Trophoblast cell (in vitro differentiated cells and primary cell): ENCODE results near the gene RAD23B.

ENCODE experiments used
- DNase-seq, 2 donors: peaks; one replicate each; pipeline ENCODE4 v3.0.0-alpha.2; 2016
- H2AFZ ChIP-seq: 2 replicates; pipeline ENCODE4 v1.6.1; 2013; ENCODE audit warnings: low read length, moderate library complexity, mild to moderate bottlenecking; ENCODE audit not compliant: insufficient read depth, poor library complexity
- H2AK5ac ChIP-seq: 2 replicates; pipeline ENCODE4 v1.6.1; 2013; ENCODE audit warnings: mild to moderate bottlenecking, low read length
- H2BK120ac ChIP-seq: 2 replicates; pipeline ENCODE4 v1.6.1; 2013; ENCODE audit warnings: low read length, mild to moderate bottlenecking, moderate library complexity; ENCODE audit not compliant: insufficient read depth, poor library complexity
- H2BK12ac ChIP-seq: 2 replicates; pipeline ENCODE4 v1.6.1; 2013; ENCODE audit warnings: mild to moderate bottlenecking, low read length, moderate library complexity
- H2BK5ac ChIP-seq: 2 replicates; pipeline ENCODE4 v1.6.1; 2013; ENCODE audit warnings: low read length, low read depth, moderate library complexity, mild to moderate bottlenecking; ENCODE audit not compliant: poor library complexity
- H3K14ac ChIP-seq: 2 replicates; pipeline ENCODE4 v1.6.1; 2013; ENCODE audit warnings: mild to moderate bottlenecking, low read length
- H3K18ac ChIP-seq: 2 replicates; pipeline ENCODE4 v1.6.1; 2013; ENCODE audit warnings: mild to moderate bottlenecking, low read length
- H3K23ac ChIP-seq: 2 replicates; pipeline ENCODE4 v1.6.1; 2013; ENCODE audit warnings: low read length
- H3K27ac ChIP-seq: 2 replicates; pipeline ENCODE4 v1.5.1; 2013; ENCODE audit warnings: low read depth, mild to moderate bottlenecking, inconsistent platforms, low read length, moderate library complexity
- H3K27me3 ChIP-seq: 2 replicates; pipeline ENCODE4 v1.6.1; 2013; ENCODE audit warnings: inconsistent platforms, mild to moderate bottlenecking, low read length, moderate library complexity; ENCODE audit not compliant: insufficient read depth
- H3K36me3 ChIP-seq, 2 experiments: 1 replicate in 1 of 2; 2 replicates in 1 of 2; pipeline ENCODE4 v1.6.1; 2013; ENCODE audit warnings: low read length in 2 of 2, mild to moderate bottlenecking in 2 of 2, moderate library complexity in 1 of 2; ENCODE audit not compliant: insufficient read depth in 2 of 2, control insufficient read depth in 1 of 2
- H3K4ac ChIP-seq: 2 replicates; pipeline ENCODE4 v1.6.1; 2013; ENCODE audit warnings: low read depth, mild to moderate bottlenecking, low read length, moderate library complexity
- H3K4me1 ChIP-seq, 2 experiments: 1 replicate in 1 of 2; 2 replicates in 1 of 2; pipeline ENCODE4 v1.6.1; 2013; ENCODE audit warnings: low read length in 2 of 2, mild to moderate bottlenecking in 2 of 2, moderate library complexity in 1 of 2; ENCODE audit not compliant: insufficient read depth in 2 of 2, control insufficient read depth in 1 of 2
- H3K4me2 ChIP-seq: 2 replicates; pipeline ENCODE4 v1.6.1; 2013; ENCODE audit warnings: inconsistent platforms, mild to moderate bottlenecking, low read length, moderate library complexity
- H3K4me3 ChIP-seq: 2 replicates; pipeline ENCODE4 v1.5.1; 2013; ENCODE audit warnings: mild to moderate bottlenecking, low read depth, low read length, inconsistent platforms
- H3K79me1 ChIP-seq: one replicate; pipeline ENCODE4 v1.6.1; 2013; ENCODE audit warnings: low read length
- H3K79me2 ChIP-seq: 2 replicates; pipeline ENCODE4 v1.6.1; 2013; ENCODE audit warnings: low read length, mild to moderate bottlenecking; ENCODE audit not compliant: control insufficient read depth, insufficient read depth, poor library complexity
- H3K9ac ChIP-seq: 2 replicates; pipeline ENCODE4 v1.6.1; 2013; ENCODE audit warnings: mild to moderate bottlenecking, low read length
- H3K9me3 ChIP-seq: 2 replicates; pipeline ENCODE4 v1.6.1; 2013; ENCODE audit warnings: low read depth, mild to moderate bottlenecking, control low read depth, inconsistent platforms, low read length; ENCODE audit not compliant: insufficient read depth
- H4K12ac ChIP-seq: 2 replicates; pipeline ENCODE4 v1.6.1; 2013; ENCODE audit warnings: low read depth, mild to moderate bottlenecking, low read length, moderate library complexity
- H4K8ac ChIP-seq: 2 replicates; pipeline ENCODE4 v1.6.1; 2013; ENCODE audit warnings: low read depth, mild to moderate bottlenecking, low read length, moderate library complexity
- H4K91ac ChIP-seq: one replicate; pipeline ENCODE4 v1.6.1; 2013; ENCODE audit warnings: low read depth, mild to moderate bottlenecking, low read length, moderate library complexity
- WGBS: extraction: QIAGEN DNeasy Blood & Tissue Kit; methylation state at CpG from one replicate; pipeline ENCODE4 v1.1.7; 2013; ENCODE audit warnings: missing lambda C conversion rate; ENCODE audit not compliant: insufficient read length, insufficient coverage; ENCODE audit errors: extremely low coverage; 5-methylcytosine and 5-hydroxymethylcytosine counted together

Gene RAD23B

DNA sequence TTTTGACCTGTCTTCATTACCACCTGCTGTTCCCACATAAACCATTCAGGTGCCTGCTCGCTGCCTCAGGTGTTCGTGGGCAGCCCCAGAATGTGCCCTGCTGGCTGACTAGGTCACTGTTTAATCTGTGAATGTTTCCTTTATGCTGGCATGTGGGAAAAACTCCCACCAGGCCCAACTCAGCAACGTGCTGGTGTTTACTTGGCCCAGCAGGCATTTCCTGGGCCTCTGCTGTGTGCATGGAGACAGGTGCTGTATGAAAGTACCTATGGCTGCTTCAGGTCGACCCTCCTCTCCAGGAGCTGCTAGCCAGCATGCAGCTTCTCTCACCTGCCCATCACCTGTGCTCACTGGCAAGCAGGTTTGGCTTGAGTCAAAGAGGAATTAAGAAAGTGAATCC lies 65.8 kb downstream of the RAD23B start:
- no peak overlapping the region for H4K91ac ChIP-seq
- no peak overlapping the region for H2AK5ac ChIP-seq
- H3K4me1 ChIP-seq, result peaks cover 0 to 10% of the 10 kb centered on the region in 2 experiments
- no peak overlapping the region for H3K18ac ChIP-seq
- no peak overlapping the region for H2BK120ac ChIP-seq
- H2BK12ac ChIP-seq, result no peak overlapping the region
- peaks cover 0 to 2% of the 10 kb centered on the region in 2 experiments for H3K36me3 ChIP-seq
- H3K4me2 ChIP-seq, result no peak overlapping the region
- H2AFZ ChIP-seq, result no peak overlapping the region
- no peaks in the 10 kb centered on the region for H3K79me2 ChIP-seq
- H3K4ac ChIP-seq, result no peak overlapping the region
- H3K4me3 ChIP-seq, result no peak overlapping the region
- no peak overlapping the region for H4K8ac ChIP-seq
- no peak for DNase-seq
- no peaks in the 10 kb centered on the region for H3K79me1 ChIP-seq
- H4K12ac ChIP-seq, result no peak overlapping the region
- no peak overlapping the region for H3K23ac ChIP-seq
- WGBS, result no CpG with 5 or more reads among the region's 4 CpGs
- H3K27ac ChIP-seq, result no peak overlapping the region
- no peaks in the 10 kb centered on the region for H3K27me3 ChIP-seq
- no peak overlapping the region for H3K9ac ChIP-seq
- no peak overlapping the region for H3K14ac ChIP-seq
- H2BK5ac ChIP-seq, result no peak overlapping the region
- H3K9me3 ChIP-seq, result no peaks in the 10 kb centered on the region

GRCh38 chr9:107350443-107350842 lies 67.4 kb downstream of the RAD23B start:
- Histone ChIP-seq H2BK12ac (no peak overlapping the region), H2BK120ac (no peak overlapping the region), H3K4me2 (no peak overlapping the region), H3K4me3 (no peak overlapping the region), H4K91ac (no peak overlapping the region), H3K9me3 (no peaks in the 10 kb centered on the region), H3K23ac (no peak overlapping the region), H3K14ac (no peak overlapping the region), H2BK5ac (no peak overlapping the region), H3K79me2 (no peaks in the 10 kb centered on the region), H2AFZ (no peak overlapping the region), H4K12ac (no peak overlapping the region), H4K8ac (no peak overlapping the region), H3K9ac (no peak overlapping the region), H3K27ac (no peak overlapping the region), H3K4me1 (peaks cover 0 to 7% of the 10 kb centered on the region in 2 experiments), H3K27me3 (no peaks in the 10 kb centered on the region), H3K36me3 (no peaks in the 10 kb centered on the region), H3K4ac (no peak overlapping the region), H3K18ac (no peak overlapping the region), H3K79me1 (no peaks in the 10 kb centered on the region), H2AK5ac (no peak overlapping the region)
- no peak for DNase-seq

- Histone ChIP-seq H3K79me1 (no peaks in the 10 kb centered on the region), H3K27me3 (no peaks in the 10 kb centered on the region), H3K9me3 (no peaks in the 10 kb centered on the region), H2AFZ (no peak overlapping the region), H3K36me3 (no peaks in the 10 kb centered on the region), H4K91ac (no peak overlapping the region), H4K8ac (no peak overlapping the region), H3K4me1 (peaks cover 0 to 6% of the 10 kb centered on the region in 2 experiments), H3K4me3 (no peak overlapping the region), H3K14ac (no peak overlapping the region), H4K12ac (no peak overlapping the region), H3K4me2 (peak overlapping the region; percentile 22), H3K27ac (peak overlapping the region; percentile 52), H3K23ac (no peak overlapping the region), H3K18ac (no peak overlapping the region), H2AK5ac (no peak overlapping the region), H3K79me2 (no peaks in the 10 kb centered on the region), H2BK5ac (no peak overlapping the region), H3K4ac (no peak overlapping the region), H2BK120ac (no peak overlapping the region), H3K9ac (no peak overlapping the region), H2BK12ac (peak overlapping the region; percentile 47)
- DNase-seq, result peak in 1 of 2 donors; percentile 20
- no CpG with 5 or more reads among the region's 6 CpGs for WGBS
Observed at GRCh38 chr9:107351382-107352045, 68.4 kb downstream of the RAD23B start.

- Histone ChIP-seq H3K14ac (no peak overlapping the region), H3K79me2 (no peaks in the 10 kb centered on the region), H3K4me1 (peaks cover 22 to 31% of the 10 kb centered on the region in 2 experiments), H3K18ac (no peak overlapping the region), H2AFZ (no peak overlapping the region), H3K36me3 (no peaks in the 10 kb centered on the region), H3K27me3 (no peaks in the 10 kb centered on the region), H4K12ac (no peak overlapping the region), H4K91ac (no peak overlapping the region), H3K79me1 (peaks cover 12% of the 10 kb centered on the region), H2BK120ac (no peak overlapping the region), H4K8ac (no peak overlapping the region), H3K9ac (no peak overlapping the region), H2BK12ac (no peak overlapping the region), H3K4ac (no peak overlapping the region), H3K27ac (no peak overlapping the region), H3K4me3 (no peak overlapping the region), H2AK5ac (no peak overlapping the region), H3K4me2 (no peak overlapping the region), H3K9me3 (no peaks in the 10 kb centered on the region), H3K23ac (no peak overlapping the region), H2BK5ac (no peak overlapping the region)
- WGBS, result no CpG with 5 or more reads among the region's 3 CpGs
- no peak for DNase-seq
Observed at GRCh38 chr9:107355394-107355793, 72.3 kb downstream of the RAD23B start.
